WTC11 (cell line): ENCODE data around the gene FRS2. TPM values are rescaled to one million over a fixed set of nuclear protein-coding genes. Genes with fewer than 3 reads are reported as not detected.

ENCODE experiments used
- ATAC-seq: fragments of 200-7000 bp; cut with Tn5 transposase; 2 replicates; pipeline ENCODE4 v1.10.0; 2021; ENCODE audit warnings: mild to moderate bottlenecking, moderate library complexity
- CTCF ChIA-PET: fragments of 300-600 bp; sonication (Branson Sonifier 250); formaldehyde crosslinking; loops from one replicate; lab custom pipeline; 2021; ENCODE audit warnings: antibody characterized with exemption; lab: Charles Lee
- POLR2A ChIA-PET: fragments of 350-600 bp; sonication (Branson Sonifier 250); formaldehyde crosslinking; loops from one replicate; lab custom pipeline; 2021; ENCODE audit warnings: antibody characterized with exemption; lab: Charles Lee
- DNase-seq: peaks from one replicate; pipeline ENCODE4 v3.0.0; 2021; ENCODE audit warnings: low spot score
- H3K27ac Mint-ChIP-seq: 2 replicates; pipeline ENCODE4 v1.8.0; 2021; ENCODE audit warnings: mixed read lengths
- H3K27me3 Mint-ChIP-seq: 2 replicates; pipeline ENCODE4 v1.8.0; 2021; ENCODE audit warnings: low read depth, mild to moderate bottlenecking, moderate library complexity, mixed read lengths
- H3K36me3 Mint-ChIP-seq: 2 replicates; pipeline ENCODE4 v1.8.0; 2021; ENCODE audit warnings: mixed read lengths
- H3K4me1 Mint-ChIP-seq: 2 replicates; pipeline ENCODE4 v1.8.0; 2022; ENCODE audit warnings: mixed read lengths
- H3K4me3 Mint-ChIP-seq: 2 replicates; pipeline ENCODE4 v1.8.0; 2021; ENCODE audit warnings: mild to moderate bottlenecking, moderate library complexity, mixed read lengths
- H3K9me3 Mint-ChIP-seq: 2 replicates; pipeline ENCODE4 v1.8.0; 2021; ENCODE audit warnings: mixed read lengths
- ATF1 ChIP-seq: sonication (generic); formaldehyde crosslinking; IDR thresholded peaks from 2 replicates; pipeline ENCODE4 v1.8.1; 2023; ENCODE audit warnings: mild to moderate bottlenecking, moderate library complexity, missing genetic modification reagents
- CREB1 ChIP-seq: sonication (generic); formaldehyde crosslinking; IDR thresholded peaks from 2 replicates; pipeline ENCODE4 v1.8.0; 2023; ENCODE audit warnings: mild to moderate bottlenecking, missing genetic modification reagents
- ELF4 ChIP-seq: sonication (generic); formaldehyde crosslinking; IDR thresholded peaks from 2 replicates; pipeline ENCODE4 v1.8.1; 2022; ENCODE audit warnings: low read depth, mild to moderate bottlenecking, moderate library complexity, missing genetic modification reagents
- ESRRA ChIP-seq: sonication (generic); formaldehyde crosslinking; IDR thresholded peaks from 2 replicates; pipeline ENCODE4 v1.8.1; 2022; ENCODE audit warnings: mild to moderate bottlenecking, missing genetic modification reagents, borderline replicate concordance
- ETV6 ChIP-seq: sonication (generic); formaldehyde crosslinking; IDR thresholded peaks from 2 replicates; pipeline ENCODE4 v1.8.1; 2022; ENCODE audit warnings: mild to moderate bottlenecking, missing genetic modification reagents
- FOXK1 ChIP-seq: sonication (generic); formaldehyde crosslinking; IDR thresholded peaks from 2 replicates; pipeline ENCODE4 v1.8.0; 2022; ENCODE audit warnings: mild to moderate bottlenecking, moderate library complexity, missing genetic modification reagents
- GABPB1 ChIP-seq: sonication (generic); formaldehyde crosslinking; IDR thresholded peaks from 2 replicates; pipeline ENCODE4 v1.8.1; 2023; ENCODE audit warnings: mild to moderate bottlenecking, missing genetic modification reagents
- GRHL2 ChIP-seq: fragments of 250-450 bp; sonication (Bioruptor Pico); IDR thresholded peaks from 2 replicates; pipeline ENCODE4 v1.8.0; 2022; ENCODE audit warnings: mild to moderate bottlenecking, moderate library complexity; ENCODE audit not compliant: insufficient replicate concordance, severe bottlenecking
- GTF2I ChIP-seq: fragments of 250-450 bp; sonication (Bioruptor Pico); conservative IDR thresholded peaks from 2 replicates; pipeline ENCODE4 v1.4.0; 2021; ENCODE audit warnings: mild to moderate bottlenecking
- HMGA2 ChIP-seq: fragments of 250-450 bp; sonication (Bioruptor Pico); IDR thresholded peaks from 2 replicates; pipeline ENCODE4 v1.4.0; 2021; ENCODE audit warnings: mild to moderate bottlenecking, moderate library complexity
- MXD4 ChIP-seq: fragments of 250-450 bp; sonication (Bioruptor Pico); IDR thresholded peaks from 2 replicates; pipeline ENCODE4 v1.8.0; 2021; ENCODE audit warnings: mild to moderate bottlenecking, moderate library complexity, borderline replicate concordance
- MYBL2 ChIP-seq: sonication (generic); formaldehyde crosslinking; IDR thresholded peaks from 2 replicates; pipeline ENCODE4 v1.8.1; 2023; ENCODE audit warnings: mild to moderate bottlenecking, moderate library complexity, missing genetic modification reagents
- SMAD4 ChIP-seq: sonication (generic); formaldehyde crosslinking; IDR thresholded peaks from 2 replicates; pipeline ENCODE4 v1.8.0; 2022; ENCODE audit warnings: mild to moderate bottlenecking, missing genetic modification reagents
- SOX15 ChIP-seq: fragments of 250-450 bp; sonication (Bioruptor Pico); IDR thresholded peaks from 2 replicates; pipeline ENCODE4 v1.9.0; 2021; ENCODE audit warnings: mild to moderate bottlenecking
- SP1 ChIP-seq: sonication (generic); formaldehyde crosslinking; conservative IDR thresholded peaks from 2 replicates; pipeline ENCODE4 v1.8.1; 2022; ENCODE audit warnings: missing genetic modification reagents
- TEAD1 ChIP-seq: sonication (generic); formaldehyde crosslinking; IDR thresholded peaks from 2 replicates; pipeline ENCODE4 v1.8.0; 2022; ENCODE audit warnings: mild to moderate bottlenecking, missing genetic modification reagents
- ZBTB21 ChIP-seq: sonication (generic); formaldehyde crosslinking; IDR thresholded peaks from 2 replicates; pipeline ENCODE4 v1.8.1; 2023; ENCODE audit warnings: mild to moderate bottlenecking, missing genetic modification reagents, borderline replicate concordance
- ZNF138 ChIP-seq: sonication (generic); formaldehyde crosslinking; conservative IDR thresholded peaks from 2 replicates; pipeline ENCODE4 v1.8.1; 2022; ENCODE audit warnings: mild to moderate bottlenecking, moderate library complexity, missing genetic modification reagents
- total RNA-seq: library from RNA; stranded (reverse); gene quantifications from 3 replicates; pipeline ENCODE4 v1.2.3, GENCODE V29; 2021
- TF ChIP-seq, protein P1 (sequence below): fragments of 250-450 bp; sonication (Bioruptor Pico); IDR thresholded peaks from 2 replicates; pipeline ENCODE4 v1.9.0; 2021; ENCODE audit warnings: mild to moderate bottlenecking
- TF ChIP-seq, protein P2 (sequence below): sonication (generic); formaldehyde crosslinking; IDR thresholded peaks from 2 replicates; pipeline ENCODE4 v1.8.1; 2022; ENCODE audit warnings: low read depth, mild to moderate bottlenecking, moderate library complexity, missing genetic modification reagents, borderline replicate concordance
- TF ChIP-seq, protein P3 (sequence below): sonication (generic); formaldehyde crosslinking; IDR thresholded peaks from 2 replicates; pipeline ENCODE4 v1.8.0; 2023; ENCODE audit warnings: mild to moderate bottlenecking, missing genetic modification reagents
- TF ChIP-seq, protein P4 (sequence below): sonication (generic); formaldehyde crosslinking; IDR thresholded peaks from 2 replicates; pipeline ENCODE4 v1.8.1; 2022; ENCODE audit warnings: missing genetic modification reagents, borderline replicate concordance
- TF ChIP-seq, protein P5 (sequence below): sonication (generic); formaldehyde crosslinking; IDR thresholded peaks from 2 replicates; pipeline ENCODE4 v1.8.0; 2022; ENCODE audit warnings: missing genetic modification reagents

FRS2 gene
- total RNA-seq, 1 experiment from 2014 or later: 26.1 TPM

DNA sequence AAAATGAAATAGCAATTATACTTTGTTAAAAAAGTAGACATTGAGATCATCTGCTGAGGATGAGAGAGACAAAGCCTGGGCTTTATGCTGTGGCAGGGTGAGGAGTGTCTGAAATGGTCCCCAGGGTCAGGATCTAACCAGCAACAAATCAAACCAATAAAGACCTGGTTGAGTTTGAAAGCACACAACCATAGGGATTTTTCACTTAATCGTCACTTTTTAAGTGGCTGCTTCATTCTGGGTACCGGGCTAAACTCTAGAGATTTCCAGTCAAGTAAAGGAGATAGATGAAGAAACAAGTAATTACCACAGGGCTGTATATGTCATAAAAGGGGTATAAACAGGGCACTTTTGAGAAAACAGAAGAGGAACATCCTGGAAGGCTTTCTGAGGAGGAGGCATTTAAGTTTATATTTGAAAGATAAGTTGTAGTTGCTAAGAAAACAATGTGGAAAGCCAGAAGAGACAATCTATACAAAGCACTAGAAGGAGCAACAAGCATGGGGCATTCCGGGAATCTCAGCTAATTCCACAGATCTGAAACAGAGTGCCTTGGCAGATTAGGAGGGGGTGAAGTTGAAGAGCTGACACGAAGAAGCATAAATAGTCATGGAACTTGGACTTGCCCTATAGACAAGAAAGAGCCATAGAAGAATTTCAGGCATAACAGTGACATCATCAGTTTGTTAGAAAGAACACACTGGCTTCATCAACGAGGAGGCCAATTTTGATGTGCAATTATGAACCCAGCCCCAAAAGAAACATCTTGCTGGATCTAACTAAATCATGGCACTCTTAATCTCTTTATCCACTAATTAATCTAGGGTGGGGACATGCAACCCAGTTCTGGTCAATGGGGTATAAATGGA lies 46.9 kb upstream of the FRS2 start:
- Mint-ChIP-seq H3K9me3 (peaks cover 5% of the 10 kb centered on the region; the same call in 1 of the 2 replicates), H3K36me3 (no peaks in the 10 kb centered on the region), H3K27ac (no peak overlapping the region), H3K4me1 (0 out of 2 replicates have a peak, but pooled peaks cover 2% of the 10 kb centered on the region), H3K27me3 (no peaks in the 10 kb centered on the region), H3K4me3 (no peak overlapping the region)
- CTCF ChIA-PET: no interaction called here
- DNase-seq (no peak), ATAC-seq (no peak)
- POLR2A ChIA-PET: no interaction called here
- TF ChIP-seq ELF4 (CRISPR knock-in tag): no peak
- no peak for TF ChIP-seq ESRRA (CRISPR knock-in tag)
- TF ChIP-seq SP1: no peak
- TF ChIP-seq SMAD4 (CRISPR knock-in tag): no peak
- TF ChIP-seq MYBL2 (CRISPR knock-in tag): no peak
- TF ChIP-seq, protein P1, sequence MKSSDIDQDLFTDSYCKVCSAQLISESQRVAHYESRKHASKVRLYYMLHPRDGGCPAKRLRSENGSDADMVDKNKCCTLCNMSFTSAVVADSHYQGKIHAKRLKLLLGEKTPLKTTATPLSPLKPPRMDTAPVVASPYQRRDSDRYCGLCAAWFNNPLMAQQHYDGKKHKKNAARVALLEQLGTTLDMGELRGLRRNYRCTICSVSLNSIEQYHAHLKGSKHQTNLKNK (CRISPR knock-in tag): no peak
- TF ChIP-seq, all 79 proteins: peak for 0

DNA sequence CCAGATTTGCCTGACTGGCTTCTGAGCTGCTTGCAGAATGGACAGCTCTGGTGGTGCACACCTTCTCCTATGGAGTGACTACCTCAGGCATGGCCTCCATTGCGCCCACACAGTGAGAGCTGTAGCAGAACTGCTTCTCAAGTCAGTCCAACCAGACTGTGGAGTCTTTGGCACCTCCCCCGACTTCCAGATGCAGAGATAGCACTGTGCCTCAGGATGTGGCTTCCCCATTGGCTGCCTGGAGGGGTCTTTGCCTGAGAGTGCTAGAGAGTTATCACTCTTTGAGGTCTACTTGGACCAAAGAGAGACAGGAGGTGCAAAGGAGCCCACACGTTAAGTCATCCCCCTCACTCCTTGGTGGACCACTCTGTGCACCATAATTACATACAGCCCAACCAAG lies 44.8 kb upstream of the FRS2 start:
- DNase-seq: no peak
- peaks cover 5% of the 10 kb centered on the region; the same call in 1 of the 2 replicates for H3K9me3 Mint-ChIP-seq
- ChIA-PET CTCF (interaction anchor here (0.6 to 1.9 kb wide), 2 partner anchors 18 to 145 kb away, joined by 3 to 4 read pairs; no protein-coding TSS in a partner anchor), POLR2A (no interaction called here)
- H3K27me3 Mint-ChIP-seq: no peaks in the 10 kb centered on the region
- no peak for ATAC-seq
- TF ChIP-seq ZBTB21: no peak
- TF ChIP-seq, protein P2, sequence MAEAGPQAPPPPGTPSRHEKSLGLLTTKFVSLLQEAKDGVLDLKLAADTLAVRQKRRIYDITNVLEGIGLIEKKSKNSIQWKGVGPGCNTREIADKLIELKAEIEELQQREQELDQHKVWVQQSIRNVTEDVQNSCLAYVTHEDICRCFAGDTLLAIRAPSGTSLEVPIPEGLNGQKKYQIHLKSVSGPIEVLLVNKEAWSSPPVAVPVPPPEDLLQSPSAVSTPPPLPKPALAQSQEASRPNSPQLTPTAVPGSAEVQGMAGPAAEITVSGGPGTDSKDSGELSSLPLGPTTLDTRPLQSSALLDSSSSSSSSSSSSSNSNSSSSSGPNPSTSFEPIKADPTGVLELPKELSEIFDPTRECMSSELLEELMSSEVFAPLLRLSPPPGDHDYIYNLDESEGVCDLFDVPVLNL: no peak
- no peak for TF ChIP-seq GABPB1 (CRISPR knock-in tag)
- no peak for TF ChIP-seq ZNF138 (CRISPR knock-in tag)
- TF ChIP-seq SOX15 (CRISPR knock-in tag): no peak
- no peak for TF ChIP-seq FOXK1 (CRISPR knock-in tag)
- TF ChIP-seq GRHL2: no peak
- no peak for TF ChIP-seq HMGA2 (CRISPR knock-in tag)
- no peak for TF ChIP-seq ATF1 (CRISPR knock-in tag)
- no peak for TF ChIP-seq GTF2I (CRISPR knock-in tag)
- TF ChIP-seq, protein P3, sequence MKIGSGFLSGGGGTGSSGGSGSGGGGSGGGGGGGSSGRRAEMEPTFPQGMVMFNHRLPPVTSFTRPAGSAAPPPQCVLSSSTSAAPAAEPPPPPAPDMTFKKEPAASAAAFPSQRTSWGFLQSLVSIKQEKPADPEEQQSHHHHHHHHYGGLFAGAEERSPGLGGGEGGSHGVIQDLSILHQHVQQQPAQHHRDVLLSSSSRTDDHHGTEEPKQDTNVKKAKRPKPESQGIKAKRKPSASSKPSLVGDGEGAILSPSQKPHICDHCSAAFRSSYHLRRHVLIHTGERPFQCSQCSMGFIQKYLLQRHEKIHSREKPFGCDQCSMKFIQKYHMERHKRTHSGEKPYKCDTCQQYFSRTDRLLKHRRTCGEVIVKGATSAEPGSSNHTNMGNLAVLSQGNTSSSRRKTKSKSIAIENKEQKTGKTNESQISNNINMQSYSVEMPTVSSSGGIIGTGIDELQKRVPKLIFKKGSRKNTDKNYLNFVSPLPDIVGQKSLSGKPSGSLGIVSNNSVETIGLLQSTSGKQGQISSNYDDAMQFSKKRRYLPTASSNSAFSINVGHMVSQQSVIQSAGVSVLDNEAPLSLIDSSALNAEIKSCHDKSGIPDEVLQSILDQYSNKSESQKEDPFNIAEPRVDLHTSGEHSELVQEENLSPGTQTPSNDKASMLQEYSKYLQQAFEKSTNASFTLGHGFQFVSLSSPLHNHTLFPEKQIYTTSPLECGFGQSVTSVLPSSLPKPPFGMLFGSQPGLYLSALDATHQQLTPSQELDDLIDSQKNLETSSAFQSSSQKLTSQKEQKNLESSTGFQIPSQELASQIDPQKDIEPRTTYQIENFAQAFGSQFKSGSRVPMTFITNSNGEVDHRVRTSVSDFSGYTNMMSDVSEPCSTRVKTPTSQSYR: no peak
- no peak for TF ChIP-seq CREB1
- TF ChIP-seq, all 79 proteins: peak for 0
- no peaks in the 10 kb centered on the region for H3K36me3 Mint-ChIP-seq
- peaks cover 2% of the 10 kb centered on the region; the same call in 1 of the 2 replicates for H3K4me1 Mint-ChIP-seq
- no peak overlapping the region for H3K27ac Mint-ChIP-seq
- no peak overlapping the region for H3K4me3 Mint-ChIP-seq

DNA sequence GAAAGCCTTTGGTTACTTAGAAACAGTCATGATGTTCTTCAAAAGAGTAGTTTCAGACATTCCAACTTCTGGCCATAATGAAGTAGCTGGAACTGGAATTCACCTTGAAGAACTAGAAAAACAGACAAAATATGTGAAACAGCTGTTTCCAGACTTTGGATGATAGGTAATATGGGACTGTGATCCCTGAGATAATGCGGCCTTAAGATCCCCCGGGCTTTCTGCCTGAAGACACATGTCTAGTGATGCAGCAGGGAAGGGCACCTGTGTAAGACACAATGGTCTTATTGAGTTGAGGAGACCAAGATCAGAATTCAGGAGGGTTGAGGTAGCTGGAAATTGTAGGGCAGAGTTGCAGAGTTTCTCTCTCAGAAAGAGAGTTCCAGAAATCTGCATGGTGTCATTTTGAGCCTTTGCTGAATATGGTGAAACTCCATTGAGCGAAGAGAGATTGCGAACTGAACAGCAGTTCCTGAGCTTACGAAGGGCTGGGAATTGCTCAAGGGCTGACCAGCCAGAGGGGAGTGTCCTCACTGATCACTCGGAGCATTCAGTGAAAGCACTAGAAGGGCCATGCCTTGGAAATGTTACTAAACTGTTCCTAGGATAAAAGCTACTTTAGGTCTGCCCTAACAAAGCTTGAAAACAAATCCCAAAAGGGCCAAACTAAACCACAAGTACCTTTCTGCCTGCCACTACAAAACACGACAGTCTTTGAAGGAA lies 41.7 kb upstream of the FRS2 start:
- no peaks in the 10 kb centered on the region for H3K27me3 Mint-ChIP-seq
- POLR2A ChIA-PET: no interaction called here
- no peaks in the 10 kb centered on the region for H3K9me3 Mint-ChIP-seq
- CTCF ChIA-PET: no interaction called here
- no peak overlapping the region for H3K4me3 Mint-ChIP-seq
- peaks cover 2% of the 10 kb centered on the region; the same call in 1 of the 2 replicates for H3K4me1 Mint-ChIP-seq
- no peaks in the 10 kb centered on the region for H3K36me3 Mint-ChIP-seq
- H3K27ac Mint-ChIP-seq: no peak overlapping the region
- ATAC-seq (no peak), DNase-seq (no peak)
- TF ChIP-seq ETV6 (CRISPR knock-in tag) (no peak), MXD4 (CRISPR knock-in tag) (no peak), TEAD1 (CRISPR knock-in tag) (no peak)
- TF ChIP-seq, protein P4, sequence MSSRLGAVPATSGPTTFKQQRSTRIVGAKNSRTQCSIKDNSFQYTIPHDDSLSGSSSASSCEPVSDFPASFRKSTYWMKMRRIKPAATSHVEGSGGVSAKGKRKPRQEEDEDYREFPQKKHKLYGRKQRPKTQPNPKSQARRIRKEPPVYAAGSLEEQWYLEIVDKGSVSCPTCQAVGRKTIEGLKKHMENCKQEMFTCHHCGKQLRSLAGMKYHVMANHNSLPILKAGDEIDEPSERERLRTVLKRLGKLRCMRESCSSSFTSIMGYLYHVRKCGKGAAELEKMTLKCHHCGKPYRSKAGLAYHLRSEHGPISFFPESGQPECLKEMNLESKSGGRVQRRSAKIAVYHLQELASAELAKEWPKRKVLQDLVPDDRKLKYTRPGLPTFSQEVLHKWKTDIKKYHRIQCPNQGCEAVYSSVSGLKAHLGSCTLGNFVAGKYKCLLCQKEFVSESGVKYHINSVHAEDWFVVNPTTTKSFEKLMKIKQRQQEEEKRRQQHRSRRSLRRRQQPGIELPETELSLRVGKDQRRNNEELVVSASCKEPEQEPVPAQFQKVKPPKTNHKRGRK (CRISPR knock-in tag): no peak
- TF ChIP-seq, protein P5, sequence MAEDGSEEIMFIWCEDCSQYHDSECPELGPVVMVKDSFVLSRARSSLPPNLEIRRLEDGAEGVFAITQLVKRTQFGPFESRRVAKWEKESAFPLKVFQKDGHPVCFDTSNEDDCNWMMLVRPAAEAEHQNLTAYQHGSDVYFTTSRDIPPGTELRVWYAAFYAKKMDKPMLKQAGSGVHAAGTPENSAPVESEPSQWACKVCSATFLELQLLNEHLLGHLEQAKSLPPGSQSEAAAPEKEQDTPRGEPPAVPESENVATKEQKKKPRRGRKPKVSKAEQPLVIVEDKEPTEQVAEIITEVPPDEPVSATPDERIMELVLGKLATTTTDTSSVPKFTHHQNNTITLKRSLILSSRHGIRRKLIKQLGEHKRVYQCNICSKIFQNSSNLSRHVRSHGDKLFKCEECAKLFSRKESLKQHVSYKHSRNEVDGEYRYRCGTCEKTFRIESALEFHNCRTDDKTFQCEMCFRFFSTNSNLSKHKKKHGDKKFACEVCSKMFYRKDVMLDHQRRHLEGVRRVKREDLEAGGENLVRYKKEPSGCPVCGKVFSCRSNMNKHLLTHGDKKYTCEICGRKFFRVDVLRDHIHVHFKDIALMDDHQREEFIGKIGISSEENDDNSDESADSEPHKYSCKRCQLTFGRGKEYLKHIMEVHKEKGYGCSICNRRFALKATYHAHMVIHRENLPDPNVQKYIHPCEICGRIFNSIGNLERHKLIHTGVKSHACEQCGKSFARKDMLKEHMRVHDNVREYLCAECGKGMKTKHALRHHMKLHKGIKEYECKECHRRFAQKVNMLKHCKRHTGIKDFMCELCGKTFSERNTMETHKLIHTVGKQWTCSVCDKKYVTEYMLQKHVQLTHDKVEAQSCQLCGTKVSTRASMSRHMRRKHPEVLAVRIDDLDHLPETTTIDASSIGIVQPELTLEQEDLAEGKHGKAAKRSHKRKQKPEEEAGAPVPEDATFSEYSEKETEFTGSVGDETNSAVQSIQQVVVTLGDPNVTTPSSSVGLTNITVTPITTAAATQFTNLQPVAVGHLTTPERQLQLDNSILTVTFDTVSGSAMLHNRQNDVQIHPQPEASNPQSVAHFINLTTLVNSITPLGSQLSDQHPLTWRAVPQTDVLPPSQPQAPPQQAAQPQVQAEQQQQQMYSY: no peak
